Ureter (tissue), 1 donor: Measurements from ENCODE around the gene FAHD1. TPM values are rescaled to one million over a fixed set of nuclear protein-coding genes. Genes with fewer than 3 reads are reported as not detected.
"Not testable (repeated sequence)": the region's sequence is repeated elsewhere in the genome, so short reads cannot be mapped to it uniquely, and the experiment has no call there.

ENCODE experiments used
- DNase-seq: peaks from one replicate; pipeline ENCODE4 v3.0.0-alpha.2; 2020; ENCODE audit warnings: low spot score
- total RNA-seq: library from RNA; stranded (reverse); gene quantifications from one replicate; pipeline ENCODE4 v1.2.4, GENCODE V29; 2023
- donor health status: DM: yes; HTN: yes; CAD: no.

The FAHD1 gene
- total RNA-seq, 1 donor from 2014 or later, result 29.3 TPM

DNA sequence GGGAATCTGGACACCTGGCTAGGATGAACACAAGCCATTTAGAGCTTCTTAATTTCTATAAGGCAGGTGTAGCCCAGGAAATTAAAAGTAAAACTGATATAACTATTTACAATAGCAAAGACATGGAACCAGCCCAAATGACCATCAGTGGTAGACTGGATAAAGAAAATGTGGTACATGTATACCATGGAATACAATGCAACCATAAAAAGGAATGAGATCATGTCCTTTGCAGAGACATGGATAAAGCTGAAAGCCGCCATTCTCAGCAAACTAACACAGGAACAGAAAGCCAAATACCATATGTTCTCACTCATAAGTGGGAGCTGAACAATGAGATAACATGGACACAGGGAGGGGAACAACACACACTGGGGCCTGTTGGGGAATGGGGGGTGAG lies 19.4 kb downstream of the FAHD1 start:
- DNase-seq, result no peak

GRCh38 chr16:1850981-1851380 lies 24.0 kb downstream of the FAHD1 start:
- no peak for DNase-seq

- DNase-seq, result no peak
Measured at GRCh38 chr16:1851793-1852192, 24.8 kb downstream of the FAHD1 start.

GRCh38 chr16:1857433-1858097 lies 30.6 kb downstream of the FAHD1 start:
- DNase-seq, result no peak

DNA sequence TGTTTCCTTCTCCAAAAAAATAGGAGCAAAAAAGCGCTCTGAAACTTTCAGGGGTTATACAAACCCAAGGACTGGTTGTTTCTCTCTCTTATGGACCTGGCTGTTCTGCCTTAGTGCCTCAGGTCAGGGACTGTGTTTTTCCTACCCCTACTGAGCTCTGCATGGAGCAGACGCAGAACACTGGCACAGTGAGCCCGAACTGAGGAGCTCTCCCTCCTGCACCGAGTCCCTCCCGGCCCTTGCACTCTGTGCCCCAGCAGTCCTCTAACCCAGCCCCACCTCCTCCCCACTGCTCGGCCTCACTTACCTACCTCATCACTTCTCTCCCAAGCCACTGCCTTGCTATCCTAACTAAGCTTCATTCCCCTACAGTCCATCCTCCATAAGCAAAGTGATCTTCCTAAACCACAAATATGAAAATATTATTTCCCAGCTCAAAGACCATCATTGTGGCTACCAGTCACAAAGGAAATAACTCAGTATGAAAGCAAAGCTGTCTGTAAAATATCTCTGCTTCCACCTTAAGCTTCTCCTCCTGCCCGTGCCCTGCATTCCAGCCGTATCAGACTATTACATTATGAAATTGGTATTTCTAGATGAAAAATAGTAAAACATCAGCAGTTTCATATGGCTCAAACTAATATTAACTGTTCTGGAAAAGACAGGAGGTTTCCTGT lies 31.3 kb downstream of the FAHD1 start:
- no peak for DNase-seq

GRCh38 chr16:1859650-1860049 lies 32.6 kb downstream of the FAHD1 start:
- DNase-seq, result no peak

DNA sequence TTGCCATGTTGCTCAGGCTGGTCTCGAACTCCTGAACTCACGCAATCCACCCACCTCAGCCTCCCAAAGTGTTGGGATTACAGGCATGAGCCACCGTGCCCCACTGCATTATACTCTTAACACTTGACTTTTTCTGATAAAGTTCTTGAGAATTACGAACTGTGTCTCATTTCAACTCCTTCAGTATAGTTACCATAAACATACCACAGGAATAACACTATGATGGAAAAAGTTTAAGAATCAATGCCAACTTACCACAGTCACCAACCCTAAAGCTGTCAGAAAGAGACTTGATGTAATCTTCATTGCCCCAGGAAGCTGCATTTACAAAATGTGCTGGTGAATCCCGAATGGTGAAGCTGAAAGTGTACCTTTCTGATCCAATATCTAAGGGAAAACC lies 34.7 kb downstream of the FAHD1 start:
- no peak for DNase-seq

DNA sequence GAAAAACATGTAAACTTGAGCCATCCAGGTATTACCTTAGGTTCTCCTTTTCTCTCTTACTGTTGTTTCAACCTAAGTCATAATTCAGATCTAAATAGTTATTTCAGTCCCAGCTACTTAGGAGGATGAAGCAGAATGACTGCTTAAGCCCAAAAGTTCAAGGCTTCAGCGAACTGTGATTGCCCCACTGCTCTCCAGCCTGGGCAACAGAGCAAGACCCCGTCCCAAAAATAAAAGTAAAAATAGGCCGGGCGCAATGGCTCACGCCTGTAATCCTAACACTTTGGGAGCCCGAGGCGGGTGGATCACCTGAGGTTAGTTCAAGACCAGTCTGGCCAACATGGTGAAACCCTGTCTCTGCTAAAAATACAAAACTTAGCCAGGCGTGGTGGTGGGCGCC lies 35.4 kb downstream of the FAHD1 start:
- no peak for DNase-seq

- no peak for DNase-seq
Measured at GRCh38 chr16:1863681-1864460, 36.9 kb downstream of the FAHD1 start.

GRCh38 chr16:1865902-1866690 lies 39.1 kb downstream of the FAHD1 start:
- DNase-seq, result no peak

GRCh38 chr16:1870365-1871082 lies 43.5 kb downstream of the FAHD1 start:
- no peak for DNase-seq

GRCh38 chr16:1871974-1872635 lies 45.1 kb downstream of the FAHD1 start, which contains the start of gene MEIOB:
MEIOB (minus strand) TSS chr16:1872164; CDS start chr16:1868175, 3,989 bp downstream.
- no peak for DNase-seq

- DNase-seq, result no peak
Measured at GRCh38 chr16:1874854-1875253, 47.8 kb downstream of the FAHD1 start.

DNA sequence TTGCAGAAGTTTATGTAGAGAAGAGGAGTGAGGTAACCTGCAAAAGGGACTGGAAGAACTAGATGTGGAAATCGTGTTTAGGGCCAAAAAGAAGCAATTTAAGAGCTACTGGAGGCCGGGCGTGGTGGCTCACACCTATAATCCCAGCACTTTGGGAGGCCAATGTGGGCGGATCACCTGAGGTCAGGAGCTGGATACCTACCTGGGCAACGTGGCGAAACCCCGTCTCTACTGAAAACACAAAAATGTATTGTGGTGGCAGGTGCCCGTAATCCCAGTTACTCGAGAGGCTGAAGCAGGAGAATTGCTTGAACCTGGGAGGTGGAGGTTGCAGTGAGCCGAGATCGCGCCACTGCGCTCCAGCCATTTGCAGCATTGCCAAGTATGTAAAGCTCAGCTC lies 49.1 kb downstream of the FAHD1 start:
- DNase-seq, result not testable (repeated sequence)

- no peak for DNase-seq
Measured at GRCh38 chr16:1876468-1876867, 49.5 kb downstream of the FAHD1 start.

DNA sequence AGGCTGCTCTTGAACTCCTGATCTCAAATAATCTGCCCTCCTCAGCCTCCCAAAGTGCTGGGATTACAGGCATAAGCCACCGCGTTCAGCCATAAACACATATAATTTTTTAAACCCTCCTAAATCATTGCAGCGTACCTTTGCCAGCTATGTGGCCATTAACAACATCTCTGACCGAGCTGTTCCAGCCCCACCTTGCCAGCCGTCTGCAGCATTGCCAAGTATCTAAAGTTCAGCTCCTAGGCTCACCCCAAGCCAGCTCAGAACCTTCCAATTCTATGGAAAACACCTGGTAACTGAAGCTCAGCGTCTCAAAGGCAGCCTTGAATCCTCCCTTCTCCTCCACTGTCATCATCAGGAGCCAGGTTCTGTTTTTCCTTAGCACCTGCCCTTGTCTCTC lies 50.1 kb downstream of the FAHD1 start:
- DNase-seq, result no peak

- DNase-seq, result no peak
Measured at GRCh38 chr16:1877804-1878203, 50.8 kb downstream of the FAHD1 start.

DNA sequence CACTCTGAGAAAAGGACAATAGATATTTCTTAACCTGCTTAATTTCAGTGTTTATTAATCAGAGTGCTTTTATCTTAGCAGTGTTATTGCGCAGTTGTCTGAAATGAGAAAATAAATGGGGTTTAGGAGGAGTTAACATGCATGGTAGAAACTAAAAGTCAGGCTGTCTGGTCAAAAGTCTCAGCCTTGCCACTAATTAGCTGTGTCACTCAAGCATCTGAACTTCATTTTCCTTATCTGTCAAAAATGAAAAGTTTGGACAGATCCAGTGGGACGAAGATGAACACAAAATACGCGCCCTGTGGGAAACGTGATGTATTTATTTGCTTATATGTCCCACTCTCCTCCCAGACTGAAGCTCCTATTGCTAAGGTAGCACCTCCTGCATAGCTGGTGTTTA lies 51.2 kb downstream of the FAHD1 start:
- DNase-seq, result no peak
